GM19099 (cell line): ENCODE measurements around the gene VAV3.

Source experiments
- POLR2A ChIP-seq: IDR thresholded peaks from 3 replicates; pipeline ENCODE4 v1.6.1; 2011; ENCODE audit warnings: low read depth; ENCODE audit not compliant: insufficient read length; ENCODE audit errors: extremely low read depth

VAV3 gene

DNA sequence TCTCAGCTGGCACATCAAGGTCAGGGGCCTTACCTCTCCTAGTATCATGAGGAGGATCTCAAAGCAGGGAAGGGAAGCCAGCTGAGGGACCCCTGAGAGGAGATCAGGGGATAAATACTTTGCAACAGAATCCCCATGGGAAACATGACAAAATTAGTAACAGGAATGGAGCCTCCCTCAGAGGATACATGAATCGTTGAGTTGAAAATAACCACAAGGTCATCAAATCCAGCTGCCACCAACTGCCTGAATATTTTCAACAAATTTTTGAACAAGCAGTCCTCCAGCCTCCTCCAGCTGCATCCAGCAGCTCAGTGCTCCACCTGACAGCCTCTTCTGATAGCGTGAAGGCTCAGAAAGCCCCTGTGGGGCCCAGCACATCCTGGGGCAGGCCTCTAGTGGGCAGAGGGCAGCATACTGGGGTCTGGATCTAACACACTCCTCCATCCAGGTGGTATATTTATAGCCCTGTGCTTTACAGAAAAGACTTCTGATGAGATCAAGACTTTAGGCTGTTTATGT lies 419.9 kb downstream of the VAV3 start:
- TF ChIP-seq POLR2A = no peak

GRCh38 chr1:107544285-107544684 lies 420.7 kb downstream of the VAV3 start:
- TF ChIP-seq POLR2A = no peak

- TF ChIP-seq POLR2A = no peak
These were observed 423.6 kb downstream of the VAV3 start for GRCh38 chr1:107541412-107541811.

GRCh38 chr1:107538502-107538901 lies 426.5 kb downstream of the VAV3 start:
- no peak for TF ChIP-seq POLR2A

GRCh38 chr1:107536266-107536665 lies 428.7 kb downstream of the VAV3 start:
- no peak for TF ChIP-seq POLR2A

DNA sequence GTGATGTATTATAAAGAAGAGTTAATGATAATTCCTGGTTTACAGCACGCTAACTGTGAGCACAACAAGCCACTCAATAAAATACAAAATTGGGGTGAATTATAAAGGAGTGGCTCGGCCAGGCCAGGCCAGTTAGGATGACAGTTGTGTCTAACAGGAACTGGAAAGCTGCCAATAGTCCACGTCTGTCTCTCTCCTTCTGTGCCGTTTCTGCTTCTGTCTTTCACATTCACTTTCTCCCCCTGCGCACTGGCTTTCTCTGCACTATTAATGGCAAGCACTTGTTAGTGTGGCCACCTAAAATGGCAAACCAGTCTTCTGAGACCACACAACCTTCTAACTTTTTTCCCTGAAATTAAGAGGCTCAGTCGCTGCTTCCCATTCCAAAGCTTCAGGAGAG lies 429.9 kb downstream of the VAV3 start:
- TF ChIP-seq POLR2A = no peak

DNA sequence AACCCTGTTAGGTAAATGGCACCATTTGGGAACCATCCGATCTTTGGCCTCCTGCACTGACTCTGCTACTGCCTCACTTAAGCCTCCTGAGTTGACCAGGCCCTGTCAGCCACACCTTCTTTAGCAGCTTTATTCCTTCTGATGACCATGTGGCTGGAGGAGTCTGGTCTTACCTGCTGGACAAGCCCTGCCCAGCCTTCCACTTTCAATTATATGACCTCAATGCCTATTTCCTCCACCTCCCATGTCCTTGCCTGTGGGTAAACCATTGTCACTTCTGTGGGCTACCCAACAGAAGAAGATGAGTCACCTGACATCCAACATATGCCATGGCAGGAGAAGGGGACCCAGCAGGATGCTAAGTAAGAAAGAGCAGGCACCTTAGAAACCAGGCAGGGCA lies 430.3 kb downstream of the VAV3 start:
- no peak for TF ChIP-seq POLR2A

- TF ChIP-seq POLR2A = no peak
These were observed 431.5 kb downstream of the VAV3 start for GRCh38 chr1:107533436-107533835.

- no peak for TF ChIP-seq POLR2A
These were observed 432.7 kb downstream of the VAV3 start for GRCh38 chr1:107532318-107532717.

- TF ChIP-seq POLR2A = no peak
These were observed 433.7 kb downstream of the VAV3 start for GRCh38 chr1:107531065-107531908.

GRCh38 chr1:107530543-107530942 lies 434.4 kb downstream of the VAV3 start:
- no peak for TF ChIP-seq POLR2A

GRCh38 chr1:107529511-107530149 lies 435.4 kb downstream of the VAV3 start:
- no peak for TF ChIP-seq POLR2A

DNA sequence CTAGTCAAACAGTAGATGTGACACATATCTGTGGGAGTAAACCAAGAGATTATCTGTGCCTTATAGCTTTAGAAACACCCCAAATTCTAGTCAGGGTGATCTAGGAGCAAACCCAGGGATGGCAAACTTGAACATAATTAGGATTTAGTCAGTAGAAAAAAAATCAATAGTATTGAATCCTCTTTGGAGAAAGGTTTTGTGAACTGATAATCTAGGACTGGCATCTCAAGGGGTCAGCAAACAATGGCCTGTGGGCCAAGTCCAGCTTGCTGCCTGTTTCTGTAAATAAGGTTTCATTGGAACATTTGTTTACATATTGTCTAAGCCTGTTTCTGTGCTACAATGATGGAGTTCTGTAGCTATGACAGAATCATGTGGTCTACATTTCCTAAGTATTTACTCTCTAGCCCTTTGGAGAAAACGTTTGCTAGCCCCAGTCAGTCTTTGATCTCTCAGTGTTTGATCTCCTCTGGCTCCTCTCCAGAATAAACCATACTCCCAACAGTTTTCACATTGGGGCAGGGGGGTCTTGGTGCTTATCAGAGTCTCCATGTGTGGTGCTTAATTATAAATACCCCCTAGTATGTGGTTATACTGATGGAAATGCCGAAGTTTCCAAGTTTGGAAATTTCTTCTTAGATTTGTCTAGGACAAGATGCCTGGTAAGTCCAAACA lies 438.3 kb downstream of the VAV3 start:
- no peak for TF ChIP-seq POLR2A

- TF ChIP-seq POLR2A = no peak
These were observed 439.0 kb downstream of the VAV3 start for GRCh38 chr1:107525961-107526360.

- no peak for TF ChIP-seq POLR2A
These were observed 439.8 kb downstream of the VAV3 start for GRCh38 chr1:107525145-107525544.

GRCh38 chr1:107524301-107524700 lies 440.7 kb downstream of the VAV3 start:
- no peak for TF ChIP-seq POLR2A

DNA sequence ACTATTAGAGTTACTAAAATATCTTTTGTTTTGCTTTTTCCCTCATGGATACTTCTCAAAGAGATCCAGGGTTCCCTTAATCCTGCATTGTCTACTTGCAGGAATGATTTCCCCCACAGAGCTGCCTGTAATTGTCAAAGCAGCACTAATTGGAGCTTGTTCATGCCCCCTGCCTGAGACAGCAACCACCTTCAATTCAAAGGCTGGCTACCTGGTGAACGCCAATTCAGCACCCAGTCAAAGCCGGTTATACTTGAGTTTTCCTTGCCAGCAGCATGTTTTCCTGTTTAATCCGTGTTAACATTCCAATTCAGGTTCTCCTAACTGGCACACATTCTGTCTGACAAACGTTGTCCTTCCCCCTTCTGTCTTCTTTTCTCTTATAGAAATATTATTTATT lies 441.2 kb downstream of the VAV3 start:
- TF ChIP-seq POLR2A = no peak

DNA sequence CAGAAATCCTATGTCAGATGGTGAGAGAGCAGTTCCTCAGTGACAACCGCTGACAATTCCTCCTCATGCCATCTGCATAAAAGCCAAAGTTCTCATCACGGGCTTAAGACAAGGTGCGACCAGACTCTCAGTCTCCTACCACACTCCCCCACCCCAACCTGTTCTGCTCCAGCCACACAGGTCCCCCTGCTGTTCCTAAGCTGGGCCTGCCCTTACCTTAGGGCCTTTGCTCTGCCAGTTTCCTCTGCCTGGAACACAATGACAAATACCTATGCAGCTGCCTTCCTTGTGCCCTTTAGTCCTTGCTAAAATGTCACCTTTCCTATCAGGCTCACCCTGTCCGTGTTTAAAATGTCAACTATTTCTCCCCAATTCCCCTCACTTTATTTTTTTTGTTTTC lies 441.9 kb downstream of the VAV3 start:
- TF ChIP-seq POLR2A = no peak
